ENCODE measurements around the gene PRRT1B.

- TF ChIP-seq CTCF (IDR thresholded peaks at IDR 0.05; ENCODE audit: low read depth, low read length) (no peak), EZH2phosphoT487 (IDR thresholded peaks at IDR 0.05; ENCODE audit: low read depth) (no peak)
These were observed at the start of gene PRRT1B for GRCh38 chr9:131545003-131545785.

Measured in OCI-LY3 (cell line).